HEK293T (cell line): ENCODE results near the gene CINP.

Experiments used
- CTCF ChIA-PET: fragments of 350-600 bp; formaldehyde crosslinking; extraction: SDS; loops from one replicate; lab custom pipeline; 2021; ENCODE audit warnings: antibody characterized with exemption, inconsistent platforms; lab: Yijun Ruan, JAX
- POLR2A ChIA-PET: fragments of 350-600 bp; formaldehyde crosslinking; extraction: SDS; loops from one replicate; lab custom pipeline; 2020; ENCODE audit warnings: antibody characterized with exemption, inconsistent platforms; lab: Yijun Ruan, JAX
- DNase-seq: peaks from one replicate; pipeline ENCODE4 v3.0.0; 2012; ENCODE audit warnings: mixed read lengths; ENCODE audit errors: extremely low spot score
- ARNT ChIP-seq: fragments of 450-650 bp; IDR thresholded peaks from 2 replicates; pipeline ENCODE4 v1.6.1; 2017; ENCODE audit warnings: mild to moderate bottlenecking
- BHLHE40 ChIP-seq: fragments of 450-650 bp; IDR thresholded peaks from 2 replicates; pipeline ENCODE4 v1.6.1; 2016; ENCODE audit warnings: mild to moderate bottlenecking, moderate library complexity, borderline replicate concordance
- CTBP1 ChIP-seq: fragments of 450-650 bp; IDR thresholded peaks from 2 replicates; pipeline ENCODE4 v1.6.1; 2016; ENCODE audit warnings: borderline replicate concordance
- ELF4 ChIP-seq: fragments of 450-650 bp; IDR thresholded peaks from 2 replicates; pipeline ENCODE4 v1.6.1; 2017; ENCODE audit warnings: antibody characterized with exemption
- FOXA1 ChIP-seq: fragments of 450-650 bp; IDR thresholded peaks from 2 replicates; pipeline ENCODE4 v1.6.1; 2016; ENCODE audit warnings: mild to moderate bottlenecking
- FOXK2 ChIP-seq: fragments of 450-650 bp; IDR thresholded peaks from 2 replicates; pipeline ENCODE4 v1.6.1; 2016; ENCODE audit warnings: mild to moderate bottlenecking
- FOXM1 ChIP-seq: fragments of 450-650 bp; IDR thresholded peaks from 2 replicates; pipeline ENCODE4 v1.6.1; 2017; ENCODE audit warnings: mild to moderate bottlenecking, borderline replicate concordance
- HDGF ChIP-seq: fragments of 450-650 bp; IDR thresholded peaks from 2 replicates; pipeline ENCODE4 v1.6.1; 2017; ENCODE audit warnings: antibody characterized with exemption, borderline replicate concordance
- L3MBTL2 ChIP-seq: fragments of 450-650 bp; conservative IDR thresholded peaks from 2 replicates; pipeline ENCODE4 v1.6.1; 2016; ENCODE audit warnings: mild to moderate bottlenecking
- LEF1 ChIP-seq: fragments of 450-650 bp; IDR thresholded peaks from 2 replicates; pipeline ENCODE4 v1.6.1; 2017; ENCODE audit warnings: mild to moderate bottlenecking, borderline replicate concordance
- NFRKB ChIP-seq: fragments of 450-650 bp; IDR thresholded peaks from 2 replicates; pipeline ENCODE4 v1.6.1; 2016; ENCODE audit warnings: mild to moderate bottlenecking, moderate library complexity
- PKNOX1 ChIP-seq: fragments of 450-650 bp; IDR thresholded peaks from 2 replicates; pipeline ENCODE4 v1.6.1; 2016
- SP1 ChIP-seq: fragments of 450-650 bp; IDR thresholded peaks from 2 replicates; pipeline ENCODE4 v1.6.1; 2017
- SUZ12 ChIP-seq: fragments of 450-650 bp; IDR thresholded peaks from 2 replicates; pipeline ENCODE4 v1.6.1; 2016; ENCODE audit warnings: mild to moderate bottlenecking
- TARDBP ChIP-seq: fragments of 450-650 bp; IDR thresholded peaks from 2 replicates; pipeline ENCODE4 v1.6.1; 2016
- ZNF384 ChIP-seq: fragments of 450-650 bp; IDR thresholded peaks from 2 replicates; pipeline ENCODE4 v1.6.1; 2016

Gene CINP

DNA sequence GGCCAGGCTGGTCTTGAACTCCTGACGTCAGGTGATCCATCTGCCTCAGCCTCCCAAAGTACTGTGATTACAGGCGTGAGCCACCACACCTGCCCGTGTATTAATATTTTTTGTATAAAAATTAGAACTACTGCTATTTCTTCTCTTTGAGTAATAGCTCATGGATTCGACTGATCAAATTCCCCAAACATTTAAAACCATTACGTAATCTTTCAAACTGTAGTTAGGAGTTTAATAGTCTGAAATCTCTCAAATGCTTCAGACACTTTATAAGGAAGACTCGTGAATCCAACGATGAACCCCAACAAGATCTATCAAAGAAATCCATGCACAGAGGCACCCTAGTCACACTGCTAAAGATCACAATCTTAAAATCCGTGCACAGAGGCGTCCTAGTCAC is 16.1 kb upstream of the CINP start:
- POLR2A ChIA-PET: no interaction called here
- CTCF ChIA-PET: interaction anchor here (0.9 kb wide), 1 partner anchor 13 kb away, joined by 3 read pairs; no protein-coding TSS in a partner anchor
- TF ChIP-seq SUZ12 (no peak), SP1 (no peak), ELF4 (no peak), ZNF384 (no peak), FOXM1 (no peak)
- no peak for DNase-seq

GRCh38 chr14:102377696-102378095 is 15.0 kb upstream of the CINP start:
- POLR2A ChIA-PET: no interaction called here
- TF ChIP-seq CTBP1 (no peak), SP1 (no peak), BHLHE40 (no peak), ELF4 (no peak), SUZ12 (no peak), NFRKB (no peak), TARDBP (no peak), PKNOX1 (no peak)
- CTCF ChIA-PET: no interaction called here
- DNase-seq: no peak

- CTCF ChIA-PET: no interaction called here
- POLR2A ChIA-PET: interaction anchor here (1.0 kb wide), 1 partner anchor 13 kb away, joined by 3 read pairs; the partner anchor contains the start of genes CINP and TECPR2
- TF ChIP-seq L3MBTL2 (no peak), FOXM1 (no peak), ARNT (no peak), PKNOX1 (no peak), SUZ12 (no peak), ZNF384 (no peak), CTBP1 (no peak), HDGF (no peak)
- DNase-seq: no peak
Observed at GRCh38 chr14:102375119-102375518, 12.4 kb upstream of the CINP start.

DNA sequence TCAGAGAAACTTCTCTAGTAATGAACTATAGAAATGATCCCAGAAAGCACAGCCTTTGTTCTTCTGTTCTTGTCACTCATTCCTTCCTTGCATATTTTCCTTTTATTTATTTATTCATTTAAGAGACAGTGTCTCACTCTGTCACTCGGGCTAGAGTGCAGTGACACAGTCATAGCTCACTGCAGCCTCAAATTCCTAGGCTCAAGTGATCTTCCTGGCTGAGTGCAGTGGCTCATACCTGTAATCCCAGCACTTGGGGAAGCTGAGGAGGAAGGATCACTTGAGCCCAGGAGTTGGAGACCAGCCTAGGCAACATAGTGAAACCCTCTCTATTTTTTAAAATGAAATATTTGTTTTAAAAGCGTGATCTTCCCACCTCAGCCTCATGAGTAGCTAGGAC is 11.6 kb upstream of the CINP start:
- CTCF ChIA-PET: no interaction called here
- TF ChIP-seq ZNF384 (no peak), TARDBP (no peak), ELF4 (no peak), SUZ12 (no peak), NFRKB (no peak), BHLHE40 (no peak), L3MBTL2 (no peak), ARNT (no peak), SP1 (no peak), FOXK2 (no peak), PKNOX1 (no peak), HDGF (no peak)
- no peak for DNase-seq

DNA sequence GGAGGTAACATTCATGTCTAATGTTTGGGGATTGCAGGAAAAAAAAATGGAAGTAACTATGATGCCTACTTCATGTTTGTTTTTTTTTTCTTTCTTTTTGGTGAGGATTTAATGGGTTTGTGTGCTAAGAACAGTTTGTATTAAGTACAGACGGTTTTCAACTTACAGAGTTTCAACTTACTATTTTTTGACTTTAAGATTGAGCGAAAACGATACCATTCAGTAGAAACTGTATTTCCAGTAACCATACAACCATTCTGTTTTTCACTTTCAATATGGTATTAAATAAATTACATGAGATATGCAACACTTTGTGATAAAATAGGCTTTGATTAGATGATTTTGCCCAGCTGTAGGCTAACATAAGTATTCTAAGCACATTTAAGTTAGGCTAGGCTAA is 10.4 kb upstream of the CINP start:
- ChIA-PET POLR2A (interaction anchor here (2.8 kb wide), 1 partner anchor 10 kb away, joined by 8 read pairs; the partner anchor contains the start of genes CINP and TECPR2), CTCF (no interaction called here)
- no peak for TF ChIP-seq SUZ12
- TF ChIP-seq ARNT: no peak
- TF ChIP-seq SP1: no peak
- TF ChIP-seq TARDBP: no peak
- TF ChIP-seq CTBP1: no peak
- no peak for TF ChIP-seq L3MBTL2
- TF ChIP-seq ELF4: no peak
- TF ChIP-seq NFRKB: no peak
- TF ChIP-seq PKNOX1: no peak
- TF ChIP-seq LEF1: no peak
- no peak for TF ChIP-seq FOXK2
- no peak for TF ChIP-seq FOXA1
- no peak for DNase-seq

More for the DNA sequence above, 11.6 kb upstream of the CINP start:
- POLR2A ChIA-PET: interaction anchor here (2.8 kb wide), 1 partner anchor 12 kb away, joined by 8 read pairs; the partner anchor contains the start of genes CINP and TECPR2

GRCh38 chr14:102371361-102371760 is 8.7 kb upstream of the CINP start:
- ChIA-PET CTCF (no interaction called here), POLR2A (no interaction called here)
- no peak for DNase-seq
- TF ChIP-seq FOXA1 (no peak), ARNT (no peak), L3MBTL2 (no peak), ZNF384 (no peak), FOXK2 (no peak), SP1 (no peak), TARDBP (no peak), FOXM1 (no peak), HDGF (no peak), CTBP1 (no peak), BHLHE40 (no peak), NFRKB (no peak), ELF4 (no peak), PKNOX1 (no peak), SUZ12 (no peak), LEF1 (no peak)
